ENCODE results near the gene ZNF106. TPM values are rescaled to one million over a fixed set of nuclear protein-coding genes. Genes with fewer than 3 reads are reported as not detected.

ZNF106 gene
- polyA plus RNA-seq, 3 donors: 29.0 to 121 (median 69.2) TPM

DNA sequence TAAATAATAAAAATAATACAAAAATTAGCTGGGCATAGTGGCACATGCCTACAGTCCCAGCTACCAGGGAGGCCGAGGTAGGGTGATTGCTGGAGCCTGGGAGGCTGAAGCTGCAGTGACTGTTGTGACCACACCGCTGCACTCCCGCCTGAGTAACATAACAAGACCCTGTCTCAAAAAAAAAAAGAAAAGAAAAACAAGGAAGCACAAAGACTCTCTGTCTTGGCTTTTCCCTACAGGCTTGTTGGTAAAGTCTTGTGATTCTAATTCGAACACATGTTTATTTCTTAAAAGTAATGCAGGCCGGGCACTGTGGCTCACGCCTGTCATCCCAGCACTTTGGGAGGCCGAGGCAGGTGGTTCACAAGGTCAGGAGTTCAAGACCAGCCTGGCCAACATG, 71.6 kb downstream of the ZNF106 start:
- H3K9me3 Mint-ChIP-seq: no peaks in the 10 kb centered on the region
- no peak overlapping the region for H3K4me3 ChIP-seq (replicated peaks in 1 of 3; ENCODE audit: low read depth in 2 of 3, low read length in 3 of 3)
- intact Hi-C loops (cut with micrococcal nuclease): no loop called here

GRCh38 chr15:42413920-42414319, 77.0 kb downstream of the ZNF106 start:
- Histone ChIP-seq H3K4me2 (replicated peaks; ENCODE audit: extremely low read depth, low read length, poor library complexity, severe bottlenecking) (no peak overlapping the region), H3K4me3 (replicated peaks in 1 of 3; ENCODE audit: low read depth in 2 of 3, low read length in 3 of 3) (no peak overlapping the region), H4K20me1 (ENCODE audit: insufficient read depth, low read length) (peaks cover 66% of the 10 kb centered on the region), H3K27ac (ENCODE audit: low read depth in 1 of 2, low read length in 2 of 2) (no peak overlapping the region), H3K27me3 (ENCODE audit: control insufficient read depth in 2 of 2, insufficient read depth in 2 of 2, low read length in 2 of 2) (no peaks in the 10 kb centered on the region), H3K36me3 (replicated peaks in 1 of 2; ENCODE audit: control insufficient read depth in 1 of 2, insufficient read depth in 2 of 2, low read length in 2 of 2) (peaks cover 88 to 99% of the 10 kb centered on the region in 2 donors), H3K9me3 (replicated peaks in 1 of 2; ENCODE audit: control insufficient read depth in 1 of 2, insufficient read depth in 1 of 2, low read length in 2 of 2) (no peaks in the 10 kb centered on the region), H3K79me2 (ENCODE audit: insufficient read depth, low read length) (no peaks in the 10 kb centered on the region), H3K4me1 (ENCODE audit: control insufficient read depth in 1 of 2, insufficient read depth in 2 of 2, low read length in 2 of 2) (no peaks in the 10 kb centered on the region), H3K9ac (ENCODE audit: insufficient read depth, low read length, poor library complexity, severe bottlenecking) (no peak overlapping the region), H2AFZ (ENCODE audit: insufficient read depth, low read depth, low read length, poor library complexity, severe bottlenecking) (no peak overlapping the region)
- Mint-ChIP-seq H3K4me3 (no peak overlapping the region), H3K9me3 (no peaks in the 10 kb centered on the region), H3K36me3 (peaks cover 73 to 95% of the 10 kb centered on the region in 2 donors), H3K27ac (no peak overlapping the region), H3K27me3 (ENCODE audit: low read depth in 3 of 3) (no peaks in the 10 kb centered on the region), H3K4me1 (no peaks in the 10 kb centered on the region)
- DNase-seq: no peak
- no CpG with 5 or more reads among the region's 2 CpGs for WGBS (ENCODE audit: insufficient coverage)
- no peak for TF ChIP-seq CTCF (IDR thresholded peaks at IDR 0.05)
- intact Hi-C loops (cut with micrococcal nuclease): no loop called here

More for the DNA sequence above, 71.6 kb downstream of the ZNF106 start:
- Histone ChIP-seq H3K36me3 (replicated peaks in 1 of 2; ENCODE audit: control insufficient read depth in 1 of 2, insufficient read depth in 2 of 2, low read length in 2 of 2) (peaks cover 96 to 100% of the 10 kb centered on the region in 2 donors), H3K9me3 (replicated peaks in 1 of 2; ENCODE audit: control insufficient read depth in 1 of 2, insufficient read depth in 1 of 2, low read length in 2 of 2) (no peaks in the 10 kb centered on the region), H3K4me2 (replicated peaks; ENCODE audit: extremely low read depth, low read length, poor library complexity, severe bottlenecking) (no peak overlapping the region), H3K4me1 (ENCODE audit: control insufficient read depth in 1 of 2, insufficient read depth in 2 of 2, low read length in 2 of 2) (no peaks in the 10 kb centered on the region), H3K79me2 (ENCODE audit: insufficient read depth, low read length) (no peaks in the 10 kb centered on the region), H3K27ac (ENCODE audit: low read depth in 1 of 2, low read length in 2 of 2) (no peak overlapping the region), H4K20me1 (ENCODE audit: insufficient read depth, low read length) (peaks cover 71% of the 10 kb centered on the region), H3K9ac (ENCODE audit: insufficient read depth, low read length, poor library complexity, severe bottlenecking) (no peak overlapping the region), H2AFZ (ENCODE audit: insufficient read depth, low read depth, low read length, poor library complexity, severe bottlenecking) (no peak overlapping the region), H3K27me3 (ENCODE audit: control insufficient read depth in 2 of 2, insufficient read depth in 2 of 2, low read length in 2 of 2) (no peaks in the 10 kb centered on the region)
- no peaks in the 10 kb centered on the region for H3K27me3 Mint-ChIP-seq (ENCODE audit: low read depth in 3 of 3)
- H3K27ac Mint-ChIP-seq: no peak overlapping the region
- WGBS (ENCODE audit: insufficient coverage): 95% methylated on average over 5 of the region's 7 CpGs
- H3K4me1 Mint-ChIP-seq: no peaks in the 10 kb centered on the region
- no peak for DNase-seq
- TF ChIP-seq CTCF (IDR thresholded peaks at IDR 0.05): no peak
- no peak overlapping the region for H3K4me3 Mint-ChIP-seq
- peaks cover 79 to 100% of the 10 kb centered on the region in 2 donors for H3K36me3 Mint-ChIP-seq

All from CD14-positive monocyte (primary cell).